T-helper 17 cell (primary cell): ENCODE measurements around the gene PLD1. TPM values are rescaled to one million over a fixed set of nuclear protein-coding genes. Genes with fewer than 3 reads are reported as not detected.

ENCODE experiments used
- ATAC-seq: fragments of 150-1000 bp; cut with Tn5 transposase; 2 replicates; pipeline ENCODE4 v1.10.0; 2021; ENCODE audit warnings: mild to moderate bottlenecking, moderate library complexity
- DNase-seq, 3 donors: peaks; one replicate each; pipeline versions ENCODE4 v3.0.0 to v3.0.0-alpha.2; 2020 to 2021
- H3K9me3 ChIP-seq: one replicate; pipeline ENCODE4 v1.7.0; 2013; ENCODE audit warnings: low read length, mild to moderate bottlenecking; ENCODE audit not compliant: control insufficient read depth, poor library complexity, severe bottlenecking
- H3K27ac Mint-ChIP-seq: one replicate; pipeline ENCODE4 v1.8.0; 2022; ENCODE audit warnings: mild to moderate bottlenecking, moderate library complexity, mixed read lengths
- H3K27me3 Mint-ChIP-seq: one replicate; pipeline ENCODE4 v1.8.0; 2022; ENCODE audit warnings: mixed read lengths
- H3K36me3 Mint-ChIP-seq: one replicate; pipeline ENCODE4 v1.8.0; 2022; ENCODE audit warnings: low read depth, mixed read lengths
- H3K4me1 Mint-ChIP-seq: one replicate; pipeline ENCODE4 v1.8.0; 2022; ENCODE audit warnings: mild to moderate bottlenecking, mixed read lengths
- H3K4me3 Mint-ChIP-seq: one replicate; pipeline ENCODE4 v1.8.0; 2022; ENCODE audit warnings: mild to moderate bottlenecking, moderate library complexity, mixed read lengths
- total RNA-seq, 4 donors: library from RNA in 2 of 4; stranded (reverse) in 2 of 4; gene quantifications; one replicate each; pipeline ENCODE4 v1.2.3 and lab custom pipeline; 2022 to 2026

Gene PLD1
- total RNA-seq, 2 donors from 2014 or later = 6.2 to 9.4 TPM

DNA sequence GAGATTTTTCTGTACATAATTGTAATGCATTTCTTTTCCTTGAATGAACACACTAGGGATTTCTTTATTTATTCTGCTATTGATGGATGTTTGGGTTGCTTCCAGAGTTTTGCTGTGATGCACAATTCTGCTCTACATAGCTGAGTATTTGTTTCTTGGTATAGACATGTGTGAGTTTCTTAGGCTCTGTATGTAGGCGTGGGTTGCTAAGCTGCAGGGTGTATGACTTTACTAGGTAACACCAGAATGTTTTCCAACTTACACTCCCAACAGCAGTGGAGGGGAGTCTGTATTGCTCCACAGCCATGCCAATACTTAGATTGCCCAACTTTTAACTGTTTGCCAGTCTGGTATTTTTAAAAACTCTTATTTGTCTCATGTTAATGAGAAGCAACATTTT, 194.6 kb downstream of the PLD1 start:
- H3K27me3 Mint-ChIP-seq = no peaks in the 10 kb centered on the region
- DNase-seq (no peak), ATAC-seq (no peak)
- H3K36me3 Mint-ChIP-seq = peaks cover 2% of the 10 kb centered on the region
- no peaks in the 10 kb centered on the region for H3K4me1 Mint-ChIP-seq
- no peak overlapping the region for H3K27ac Mint-ChIP-seq
- H3K4me3 Mint-ChIP-seq = no peak overlapping the region
- H3K9me3 ChIP-seq = no peaks in the 10 kb centered on the region

DNA sequence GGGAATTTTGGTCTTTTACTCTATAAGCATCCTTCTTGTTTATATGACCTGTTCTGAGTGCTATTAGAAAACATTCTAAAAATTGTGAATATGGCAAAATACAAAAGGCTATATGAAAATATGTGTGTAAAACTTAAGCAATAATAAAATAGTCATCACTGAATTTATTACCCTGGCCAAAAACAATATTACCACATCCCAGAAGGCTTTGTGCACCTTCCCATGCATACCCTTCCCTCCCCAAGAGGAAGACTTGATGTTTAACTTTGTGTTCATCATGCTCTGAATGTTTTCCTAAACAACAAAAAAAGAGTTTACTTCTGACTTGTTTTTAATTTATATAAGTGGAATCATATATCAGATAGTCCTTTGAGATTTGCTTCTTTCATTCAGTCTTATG, 195.0 kb downstream of the PLD1 start:
- H3K27me3 Mint-ChIP-seq = no peaks in the 10 kb centered on the region
- no peaks in the 10 kb centered on the region for H3K4me1 Mint-ChIP-seq
- no peak overlapping the region for H3K27ac Mint-ChIP-seq
- no peak overlapping the region for H3K4me3 Mint-ChIP-seq
- DNase-seq (no peak), ATAC-seq (no peak)
- peaks cover 2% of the 10 kb centered on the region for H3K36me3 Mint-ChIP-seq
- H3K9me3 ChIP-seq = no peaks in the 10 kb centered on the region

DNA sequence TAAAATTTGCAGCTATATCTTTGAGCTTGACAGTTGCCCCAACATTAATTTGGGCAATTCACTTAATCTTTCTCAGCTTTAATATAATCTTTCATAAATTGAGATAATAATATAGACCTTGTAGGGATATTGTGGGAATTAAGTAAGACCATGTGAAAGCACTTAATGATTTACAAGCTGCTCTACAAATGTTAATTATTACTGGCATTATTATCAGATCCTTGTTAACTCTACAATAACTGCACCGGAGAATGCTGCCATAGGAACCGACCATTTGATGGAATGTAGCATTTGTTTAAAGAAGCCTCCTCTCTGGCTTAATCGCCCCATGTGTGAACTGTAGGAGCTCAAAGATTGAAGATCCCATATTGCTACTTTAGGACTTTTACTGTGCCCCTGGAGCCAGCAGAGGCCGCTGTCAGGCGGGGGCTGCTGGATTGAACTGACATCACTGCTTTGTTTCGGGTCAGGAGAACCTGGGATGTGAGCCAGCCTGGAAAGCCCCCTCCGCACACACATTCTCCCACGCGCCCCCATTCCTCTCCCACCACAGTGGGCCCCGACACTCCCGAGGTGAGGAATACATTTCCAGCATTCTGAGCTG, 195.9 kb downstream of the PLD1 start:
- Mint-ChIP-seq H3K27ac (no peak overlapping the region), H3K4me3 (no peak overlapping the region), H3K36me3 (peaks cover 2% of the 10 kb centered on the region), H3K4me1 (no peaks in the 10 kb centered on the region), H3K27me3 (no peaks in the 10 kb centered on the region)
- DNase-seq = peak in 1 of 3 donors; percentile 5
- H3K9me3 ChIP-seq = no peaks in the 10 kb centered on the region
- ATAC-seq = no peak

DNA sequence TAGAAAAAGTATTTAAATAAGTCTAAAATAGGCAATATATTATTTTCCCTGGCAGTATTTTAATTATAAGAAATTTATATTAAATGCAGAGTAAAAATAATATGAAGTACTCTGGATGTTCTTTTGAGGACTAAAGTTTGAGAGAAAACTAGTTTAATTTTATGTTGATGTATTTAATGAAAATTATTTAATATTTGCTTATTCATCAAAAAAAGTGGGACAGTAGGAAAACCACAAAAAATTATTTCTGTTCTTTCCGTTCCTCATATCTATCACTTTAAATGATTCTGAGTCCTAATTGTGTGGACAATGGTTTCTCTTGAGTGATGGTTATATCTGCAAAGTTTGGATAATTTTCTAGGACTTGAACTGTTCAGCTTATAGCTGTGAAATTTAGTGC, 202.8 kb downstream of the PLD1 start:
- ATAC-seq = no peak
- H3K27ac Mint-ChIP-seq = no peak overlapping the region
- peaks cover 7% of the 10 kb centered on the region for H3K36me3 Mint-ChIP-seq
- DNase-seq = no peak
- H3K4me1 Mint-ChIP-seq = no peaks in the 10 kb centered on the region
- H3K4me3 Mint-ChIP-seq = no peak overlapping the region
- H3K9me3 ChIP-seq = no peaks in the 10 kb centered on the region
- H3K27me3 Mint-ChIP-seq = peaks cover 6% of the 10 kb centered on the region

DNA sequence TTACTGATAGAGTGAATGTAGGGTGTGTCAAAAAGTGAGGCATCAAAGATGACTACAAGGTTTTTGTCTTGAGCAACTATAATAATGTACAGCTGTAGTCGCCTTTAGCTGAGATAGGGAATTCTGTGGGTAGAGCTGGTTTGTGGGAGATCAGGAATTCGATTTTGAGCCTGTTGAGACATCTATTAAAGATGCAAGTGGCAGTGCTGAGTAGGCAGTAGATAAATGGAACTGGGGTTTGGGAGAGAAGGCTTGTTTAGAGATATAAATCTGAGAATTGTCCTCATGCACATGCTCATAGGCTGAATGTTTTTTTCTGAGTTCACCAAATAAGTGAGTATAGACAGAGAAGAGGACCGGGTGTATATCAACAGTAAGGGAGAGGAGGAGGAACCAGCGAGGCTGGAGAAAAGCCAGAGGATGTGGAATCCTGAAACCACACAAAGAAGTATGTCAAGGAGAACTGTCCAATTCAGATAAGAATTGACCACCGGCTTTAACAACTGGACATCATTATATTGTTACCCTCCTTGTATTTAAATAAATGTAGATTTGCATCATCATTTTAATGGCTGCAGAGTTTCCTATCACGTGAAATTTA, 204.0 kb downstream of the PLD1 start:
- ATAC-seq (no peak), DNase-seq (no peak)
- peaks cover 6% of the 10 kb centered on the region for H3K27me3 Mint-ChIP-seq
- H3K4me3 Mint-ChIP-seq = no peak overlapping the region
- H3K36me3 Mint-ChIP-seq = peaks cover 8% of the 10 kb centered on the region
- no peaks in the 10 kb centered on the region for H3K9me3 ChIP-seq
- H3K27ac Mint-ChIP-seq = no peak overlapping the region
- no peaks in the 10 kb centered on the region for H3K4me1 Mint-ChIP-seq

DNA sequence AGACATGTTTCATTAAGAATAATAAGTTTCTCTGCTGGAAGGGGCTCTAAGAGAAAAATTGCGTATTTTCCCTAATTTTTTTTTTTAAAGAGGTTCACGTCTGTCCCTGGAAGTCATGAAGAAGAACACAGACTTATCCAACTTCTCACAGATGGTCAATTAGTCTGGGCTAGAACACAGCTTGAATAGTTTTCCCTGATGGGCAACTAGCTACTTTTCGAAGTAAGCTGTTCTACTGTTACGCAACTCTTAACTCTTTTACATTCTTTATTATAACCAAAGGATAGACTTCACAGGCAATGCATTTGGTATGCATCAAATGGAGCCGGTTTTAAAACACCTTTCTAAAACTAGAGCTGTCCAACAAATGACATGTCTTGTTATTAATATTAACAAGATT, 205.9 kb downstream of the PLD1 start:
- Mint-ChIP-seq H3K4me1 (no peaks in the 10 kb centered on the region), H3K27me3 (peaks cover 6% of the 10 kb centered on the region), H3K27ac (no peak overlapping the region), H3K4me3 (no peak overlapping the region), H3K36me3 (peaks cover 7% of the 10 kb centered on the region)
- H3K9me3 ChIP-seq = no peaks in the 10 kb centered on the region
- DNase-seq = no peak
- ATAC-seq = no peak

DNA sequence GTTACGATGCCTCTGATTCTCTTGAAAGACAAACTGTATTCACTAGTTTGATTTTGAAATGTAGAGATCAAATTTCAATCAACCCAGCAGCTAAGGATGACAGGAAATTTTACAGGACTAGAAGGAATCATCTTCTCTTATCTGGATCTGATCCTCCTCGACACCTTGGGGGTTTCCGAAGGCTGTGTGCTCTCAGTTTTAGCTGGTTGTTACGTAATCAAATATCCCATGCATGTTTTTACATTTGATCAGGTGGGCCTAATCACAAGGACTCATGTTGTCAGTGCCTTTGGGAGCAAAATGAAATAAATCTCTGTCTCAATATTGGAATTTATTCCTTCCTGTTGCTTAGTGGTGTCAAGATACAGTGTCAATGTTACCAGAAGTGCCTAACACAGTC, 208.2 kb downstream of the PLD1 start:
- H3K36me3 Mint-ChIP-seq = peaks cover 7% of the 10 kb centered on the region
- DNase-seq = no peak
- no peak overlapping the region for H3K27ac Mint-ChIP-seq
- no peak for ATAC-seq
- no peaks in the 10 kb centered on the region for H3K4me1 Mint-ChIP-seq
- H3K4me3 Mint-ChIP-seq = no peak overlapping the region
- peaks cover 6% of the 10 kb centered on the region for H3K27me3 Mint-ChIP-seq
- no peaks in the 10 kb centered on the region for H3K9me3 ChIP-seq

DNA sequence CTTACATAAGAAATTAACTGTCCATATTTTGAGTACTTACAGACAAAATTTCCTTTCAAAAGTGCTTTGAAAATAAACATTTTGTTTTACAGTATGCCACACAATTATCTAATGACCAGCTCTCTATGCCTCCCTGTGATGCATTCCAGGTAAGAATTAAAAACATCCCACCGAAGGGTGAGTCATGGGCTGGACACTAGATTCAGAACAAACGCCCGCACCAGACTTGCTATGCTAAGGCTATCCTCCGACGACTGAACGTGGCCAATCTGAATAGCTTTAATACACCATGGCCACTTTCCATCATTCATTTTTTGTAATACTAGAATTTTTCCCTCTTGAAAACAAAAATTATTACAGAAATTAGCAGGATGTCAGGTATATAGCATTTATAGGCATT, 210.3 kb downstream of the PLD1 start:
- Mint-ChIP-seq H3K4me1 (no peaks in the 10 kb centered on the region), H3K27me3 (no peaks in the 10 kb centered on the region), H3K27ac (no peak overlapping the region), H3K4me3 (no peak overlapping the region), H3K36me3 (peaks cover 3% of the 10 kb centered on the region)
- ATAC-seq = no peak
- no peaks in the 10 kb centered on the region for H3K9me3 ChIP-seq
- DNase-seq = no peak

DNA sequence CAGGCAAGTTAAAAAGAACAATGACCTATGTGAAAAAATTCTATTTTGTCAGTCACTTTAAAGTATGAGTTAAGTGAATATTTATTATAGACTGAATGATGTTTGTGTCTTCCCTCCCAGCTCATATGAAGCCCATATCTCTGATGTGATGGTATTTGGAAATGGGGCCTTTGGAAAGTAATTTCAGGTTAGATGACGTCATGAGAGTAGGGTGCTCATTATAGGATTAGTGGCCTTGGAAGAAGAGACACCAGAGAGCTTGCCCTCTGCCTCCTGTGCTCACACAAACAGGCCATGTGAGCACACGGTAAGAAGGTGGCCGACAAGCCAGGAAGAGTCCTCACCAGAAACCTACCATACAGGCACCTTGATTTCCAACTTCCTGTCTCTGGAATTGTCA, 211.3 kb downstream of the PLD1 start:
- no peaks in the 10 kb centered on the region for H3K4me1 Mint-ChIP-seq
- peaks cover 3% of the 10 kb centered on the region for H3K36me3 Mint-ChIP-seq
- no peak for ATAC-seq

DNA sequence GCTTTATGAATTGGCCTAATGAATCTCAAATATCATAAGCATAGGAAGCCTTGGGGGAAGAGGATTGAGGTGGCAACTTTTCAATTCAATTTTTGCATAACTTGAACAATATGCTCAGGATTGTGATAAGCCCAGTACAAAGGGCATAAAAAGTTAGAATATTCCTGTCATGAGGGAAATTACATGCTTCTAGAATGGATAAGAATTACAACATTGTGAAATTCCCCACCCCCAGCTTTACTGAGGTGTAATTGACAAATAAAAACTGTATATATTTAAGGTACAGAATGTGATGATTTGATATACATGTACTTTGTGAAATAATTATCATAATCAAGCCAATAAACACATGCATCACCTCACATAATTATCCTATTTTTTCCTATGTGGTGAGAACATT, 217.5 kb downstream of the PLD1 start:
- H3K27ac Mint-ChIP-seq = no peak overlapping the region
- peaks cover 8% of the 10 kb centered on the region for H3K27me3 Mint-ChIP-seq
- H3K9me3 ChIP-seq = no peaks in the 10 kb centered on the region
- ATAC-seq = no peak
- no peaks in the 10 kb centered on the region for H3K36me3 Mint-ChIP-seq
- no peaks in the 10 kb centered on the region for H3K4me1 Mint-ChIP-seq
- DNase-seq = no peak
- no peak overlapping the region for H3K4me3 Mint-ChIP-seq

More for the DNA sequence above, 211.3 kb downstream of the PLD1 start:
- no peak overlapping the region for H3K4me3 Mint-ChIP-seq
- no peaks in the 10 kb centered on the region for H3K9me3 ChIP-seq
- DNase-seq = no peak
- peaks cover 6% of the 10 kb centered on the region for H3K27me3 Mint-ChIP-seq
- no peak overlapping the region for H3K27ac Mint-ChIP-seq

DNA sequence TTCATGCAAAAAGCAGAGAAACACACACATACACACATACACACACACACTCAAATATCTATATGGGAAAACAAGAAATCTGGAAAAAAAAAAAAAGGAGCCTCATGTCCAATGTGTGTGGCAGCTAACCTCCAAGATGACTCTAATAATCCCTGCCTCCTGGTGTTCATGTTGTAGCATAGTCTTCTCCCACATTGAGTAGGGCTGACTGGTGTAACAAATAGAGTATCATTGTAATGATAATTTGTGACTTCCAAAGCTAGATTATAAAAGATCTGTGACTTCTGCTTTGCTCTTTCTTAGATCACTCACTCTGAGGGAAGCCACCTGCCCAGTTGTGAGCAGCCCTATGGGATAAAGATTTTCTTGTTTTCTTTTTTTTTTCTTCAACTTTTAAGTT, 219.2 kb downstream of the PLD1 start:
- no peak overlapping the region for H3K4me3 Mint-ChIP-seq
- DNase-seq = no peak
- no peaks in the 10 kb centered on the region for H3K4me1 Mint-ChIP-seq
- no peak overlapping the region for H3K27ac Mint-ChIP-seq
- no peak for ATAC-seq
- H3K27me3 Mint-ChIP-seq = peaks cover 16% of the 10 kb centered on the region
- no peaks in the 10 kb centered on the region for H3K36me3 Mint-ChIP-seq
- no peaks in the 10 kb centered on the region for H3K9me3 ChIP-seq

DNA sequence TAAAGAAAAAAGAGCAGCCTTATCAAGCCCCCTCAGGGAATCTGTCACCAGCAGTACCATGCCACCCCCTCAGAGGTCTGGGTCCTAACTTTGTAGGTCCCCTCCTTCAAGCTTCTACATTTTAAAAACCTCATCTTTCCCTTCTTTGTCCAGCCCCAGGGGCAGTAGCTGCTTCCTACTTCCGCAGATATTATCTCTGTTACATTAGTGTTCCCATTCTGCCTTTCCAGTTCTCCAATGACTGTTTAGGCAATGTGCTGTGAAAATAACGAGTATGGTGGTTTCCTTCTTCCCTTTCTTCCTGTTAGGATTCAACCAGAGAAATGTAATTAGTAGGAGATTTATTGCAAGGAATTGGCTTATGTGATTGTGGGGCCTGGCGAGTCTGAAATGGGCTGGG, 224.0 kb downstream of the PLD1 start:
- Mint-ChIP-seq H3K27me3 (peaks cover 14% of the 10 kb centered on the region), H3K36me3 (peaks cover 2% of the 10 kb centered on the region), H3K4me3 (no peak overlapping the region), H3K4me1 (no peaks in the 10 kb centered on the region), H3K27ac (no peak overlapping the region)
- DNase-seq (no peak), ATAC-seq (no peak)
- H3K9me3 ChIP-seq = no peaks in the 10 kb centered on the region

DNA sequence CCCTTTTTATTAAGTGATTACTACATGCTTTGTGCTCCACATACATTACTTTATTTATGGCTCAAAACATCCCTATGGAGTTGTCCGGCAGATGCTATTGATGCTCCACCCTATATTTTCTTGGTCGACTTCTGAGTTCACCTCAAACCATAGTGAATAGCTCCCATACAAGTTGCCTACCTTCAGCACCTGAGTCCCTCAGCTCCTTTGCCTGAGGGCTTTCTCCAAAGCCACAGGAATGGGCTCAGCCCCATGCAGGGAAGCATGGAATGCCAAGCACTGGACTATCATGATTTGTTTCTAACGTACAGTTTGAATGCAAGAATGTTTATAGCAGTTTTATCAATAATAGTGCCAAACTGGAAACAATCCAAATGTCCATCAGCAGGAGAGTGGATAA, 225.2 kb downstream of the PLD1 start:
- Mint-ChIP-seq H3K27me3 (peaks cover 14% of the 10 kb centered on the region), H3K4me3 (no peak overlapping the region), H3K36me3 (peaks cover 2% of the 10 kb centered on the region), H3K4me1 (no peaks in the 10 kb centered on the region), H3K27ac (no peak overlapping the region)
- DNase-seq (no peak), ATAC-seq (no peak)
- no peaks in the 10 kb centered on the region for H3K9me3 ChIP-seq

DNA sequence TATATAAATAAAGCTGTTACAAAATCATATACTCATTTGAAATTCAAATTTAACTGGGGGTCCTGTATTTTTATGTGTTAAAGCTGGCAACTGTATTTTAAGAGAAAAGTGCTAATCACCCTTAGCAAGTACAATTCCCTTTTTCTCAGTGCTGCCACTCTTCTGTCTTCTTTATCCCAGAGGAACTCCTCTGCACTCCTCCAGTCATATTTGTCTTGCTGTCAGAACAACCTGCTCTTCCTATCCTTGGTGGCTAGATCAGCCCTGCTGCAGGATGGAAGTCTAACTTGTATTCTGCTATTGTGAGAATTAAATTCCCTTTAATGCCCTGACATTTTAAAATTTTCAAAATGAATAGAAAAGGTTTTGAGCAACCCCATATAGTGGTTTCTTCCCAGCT, 226.2 kb downstream of the PLD1 start:
- Mint-ChIP-seq H3K4me3 (no peak overlapping the region), H3K36me3 (peaks cover 2% of the 10 kb centered on the region), H3K27ac (no peak overlapping the region), H3K27me3 (peaks cover 14% of the 10 kb centered on the region), H3K4me1 (no peaks in the 10 kb centered on the region)
- no peak for DNase-seq
- no peaks in the 10 kb centered on the region for H3K9me3 ChIP-seq
- no peak for ATAC-seq
